GM12891 (cell line): Measurements from ENCODE around the gene ZNF121.

Experiments
- PAX5 ChIP-seq: IDR thresholded peaks from 2 replicates; pipeline ENCODE4 v1.6.1; 2011; ENCODE audit warnings: low read length, moderate library complexity, mild to moderate bottlenecking; ENCODE audit not compliant: insufficient read depth, severe bottlenecking
- POLR2A ChIP-seq: IDR thresholded peaks from 2 replicates; pipeline ENCODE4 v1.6.1; 2011; ENCODE audit warnings: low read depth, low read length, control low read depth
- POLR2AphosphoS5 ChIP-seq: IDR thresholded peaks from 2 replicates; pipeline ENCODE4 v1.6.1; 2011; ENCODE audit warnings: low read depth, low read length, control low read depth
- POU2F2 ChIP-seq: IDR thresholded peaks from 2 replicates; pipeline ENCODE4 v1.6.1; 2011; ENCODE audit warnings: low read depth, mild to moderate bottlenecking, control low read depth, low read length, moderate library complexity
- SPI1 ChIP-seq: IDR thresholded peaks from 2 replicates; pipeline ENCODE4 v1.6.1; 2011; ENCODE audit warnings: low read depth, low read length, control low read depth
- TAF1 ChIP-seq: IDR thresholded peaks from 2 replicates; pipeline ENCODE4 v1.6.1; 2011; ENCODE audit warnings: low read depth, low read length, control low read depth

DNA sequence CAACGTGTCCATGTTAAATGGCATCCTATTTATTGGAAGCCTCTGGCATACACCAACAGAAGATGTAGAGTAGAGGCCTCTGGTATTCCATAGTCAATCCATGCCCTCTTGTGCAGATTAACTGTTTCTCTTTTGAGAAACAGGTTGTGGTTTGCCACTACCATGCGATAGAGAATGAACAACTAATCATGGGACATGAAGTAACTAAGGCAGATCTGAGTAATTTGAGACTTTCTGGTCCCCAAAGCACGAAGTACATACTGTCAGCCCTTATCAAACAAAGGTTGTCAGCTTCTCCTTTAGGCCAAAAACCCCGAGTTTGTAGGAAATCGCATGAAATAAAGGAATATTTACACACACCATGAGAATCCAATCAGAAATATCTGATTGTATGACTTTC lies 3.6 kb downstream of the ZNF121 start:
- TF ChIP-seq POLR2A = no peak
- TF ChIP-seq TAF1 = no peak
- no peak for TF ChIP-seq PAX5
- TF ChIP-seq POLR2AphosphoS5 = no peak
- no peak for TF ChIP-seq POU2F2
- TF ChIP-seq SPI1 = no peak
